HCT116 (cell line): ENCODE data around the gene LPO. TPM values are rescaled to one million over a fixed set of nuclear protein-coding genes. Genes with fewer than 3 reads are reported as not detected.
A peak's percentile ranks its signal among the peaks of the same experiment; 100 is the strongest.

Experiments
- ATAC-seq: fragments of 200-7000 bp; cut with Tn5 transposase; 2 replicates; pipeline ENCODE4 v1.9.1; 2020; ENCODE audit warnings: mild to moderate bottlenecking, moderate library complexity
- BruUV-seq: library from RNA; stranded (reverse); fragments of 400-500 nt; replicated peaks from 2 replicates; lab custom pipeline; 2021; lab: Mats Ljungman, UMichigan
- CTCF ChIA-PET: fragments of 300-600 bp; sonication (Branson Sonifier 250); formaldehyde crosslinking; loops from one replicate; lab custom pipeline; 2021; ENCODE audit warnings: antibody characterized with exemption; lab: Charles Lee
- POLR2A ChIA-PET: fragments of 300-600, 350-600 bp; sonication (Branson Sonifier 250); formaldehyde crosslinking; loops from one replicate; lab custom pipeline; 2021; ENCODE audit warnings: antibody characterized with exemption; lab: Charles Lee
- RAD21 ChIA-PET, 2 experiments: fragments of 300-600 bp; sonication (Branson Sonifier 250); formaldehyde crosslinking; loops; one replicate each; lab custom pipeline; 2023; ENCODE audit warnings: low total read pairs in 2 of 2; ENCODE audit not compliant: uncharacterized antibody in 2 of 2, unreplicated experiment in 2 of 2, low non-redundant PET in 1 of 2; lab: Charles Lee
- DNase-seq: peaks from one replicate; pipeline ENCODE4 v3.0.0-alpha.2; 2010; ENCODE audit warnings: low read depth, low spot score
- H2AFZ ChIP-seq: fragments of 200-600 bp; shearing (Covaris generic), sonication (generic); 2 replicates; pipeline ENCODE4 v1.6.1; 2017; ENCODE audit warnings: low read depth, mixed run types, mixed read lengths, antibody characterized with exemption, low read length; ENCODE audit not compliant: poor library complexity, severe bottlenecking
- H3K27ac ChIP-seq: 2 replicates; pipeline ENCODE4 v1.5.1; 2012; ENCODE audit warnings: low read depth, low read length
- H3K27me3 ChIP-seq: fragments of 200-600 bp; sonication (generic); 2 replicates; pipeline ENCODE4 v1.6.1; 2016; ENCODE audit warnings: mixed run types, low read length, mixed read lengths; ENCODE audit not compliant: insufficient read depth
- H3K36me3 ChIP-seq, 2 experiments: fragments of 200-500 bp in 1 of 2; fragments of 200-600 bp in 1 of 2; sonication (Bioruptor generic) in 1 of 2; sonication (generic) in 1 of 2; 2 replicates each; pipeline versions ENCODE4 v1.5.1 to v1.6.1; 2014 to 2016; ENCODE audit warnings: low read length in 2 of 2, inconsistent platforms in 1 of 2, mixed read lengths in 1 of 2, mixed run types in 1 of 2; ENCODE audit not compliant: insufficient read depth in 2 of 2, control insufficient read depth in 1 of 2
- H3K4me1 ChIP-seq, 2 experiments: fragments of 200-600 bp in 1 of 2; sonication (generic) in 1 of 2; 2 replicates each; pipeline versions ENCODE4 v1.5.1 to v1.6.1; 2012 to 2017; ENCODE audit warnings: low read length in 2 of 2, inconsistent platforms in 1 of 2, mild to moderate bottlenecking in 1 of 2, mixed read lengths in 1 of 2, mixed run types in 1 of 2, moderate library complexity in 1 of 2; ENCODE audit not compliant: insufficient read depth in 2 of 2, control insufficient read depth in 1 of 2
- H3K4me2 ChIP-seq: fragments of 200-600 bp; sonication (generic); 2 replicates; pipeline ENCODE4 v1.6.1; 2017; ENCODE audit warnings: mixed run types, low read length, mixed read lengths
- H3K4me3 ChIP-seq, 2 experiments: fragments of 200-600 bp in 1 of 2; sonication (generic) in 1 of 2; replicated peaks in 1 of 2; 2 replicates each; pipeline ENCODE4 v1.5.1; 2011 to 2016; ENCODE audit warnings: low read length in 2 of 2, control low read depth in 1 of 2, low read depth in 1 of 2, mild to moderate bottlenecking in 1 of 2, mixed read lengths in 1 of 2, mixed run types in 1 of 2
- H3K79me2 ChIP-seq: fragments of 200-600 bp; sonication (generic); 2 replicates; pipeline ENCODE4 v1.6.1; 2017; ENCODE audit warnings: mild to moderate bottlenecking, mixed run types, low read length, moderate library complexity, mixed read lengths; ENCODE audit not compliant: insufficient read depth
- H3K9ac ChIP-seq: fragments of 200-600 bp; sonication (generic); 2 replicates; pipeline ENCODE4 v1.6.1; 2016; ENCODE audit warnings: low read length, mixed read lengths
- H3K9me2 ChIP-seq: fragments of 200-600 bp; sonication (generic), shearing (Covaris generic); 2 replicates; pipeline ENCODE4 v1.6.1; 2017; ENCODE audit warnings: mixed run types, mild to moderate bottlenecking, moderate library complexity; ENCODE audit not compliant: insufficient read depth
- H3K9me3 ChIP-seq, 2 experiments: fragments of 200-500 bp in 1 of 2; fragments of 200-600 bp in 1 of 2; sonication (Bioruptor generic) in 1 of 2; sonication (generic) in 1 of 2; 2 replicates each; pipeline ENCODE4 v1.6.1; 2014 to 2017; ENCODE audit warnings: low read length in 2 of 2, mixed read lengths in 2 of 2, inconsistent platforms in 1 of 2, low read depth in 1 of 2, mild to moderate bottlenecking in 1 of 2, mixed run types in 1 of 2, moderate library complexity in 1 of 2; ENCODE audit not compliant: control insufficient read depth in 1 of 2, insufficient read depth in 1 of 2
- H4K20me1 ChIP-seq: fragments of 200-600 bp; sonication (generic), shearing (Covaris generic); 2 replicates; pipeline ENCODE4 v1.6.1; 2017; ENCODE audit warnings: mixed run types, mild to moderate bottlenecking, moderate library complexity; ENCODE audit not compliant: insufficient read depth
- CTCF ChIP-seq, 3 experiments: fragments of 200-600 bp in 1 of 3; sonication (generic) in 1 of 3; IDR thresholded peaks in 2 of 3; conservative IDR thresholded peaks in 1 of 3; 2 replicates each; pipeline ENCODE4 v1.5.1; 2012 to 2017; ENCODE audit warnings: low read depth in 2 of 3, low read length in 2 of 3, antibody characterized with exemption in 1 of 3, borderline replicate concordance in 1 of 3, control low read depth in 1 of 3, mild to moderate bottlenecking in 1 of 3, mixed read lengths in 1 of 3, mixed run types in 1 of 3, moderate library complexity in 1 of 3; ENCODE audit not compliant: insufficient read depth in 1 of 3
- EZH2phosphoT487 ChIP-seq: fragments of 200-600 bp; IDR thresholded peaks from 2 replicates; pipeline ENCODE4 v1.6.1; 2018; ENCODE audit warnings: antibody characterized with exemption, borderline replicate concordance
- JUND ChIP-seq: IDR thresholded peaks from 2 replicates; pipeline ENCODE4 v1.6.1; 2012
- MAX ChIP-seq: IDR thresholded peaks from 2 replicates; pipeline ENCODE4 v1.6.1; 2012
- RAD21 ChIP-seq: IDR thresholded peaks from 2 replicates; pipeline ENCODE4 v1.6.1; 2012; ENCODE audit warnings: low read depth, mild to moderate bottlenecking
- ZBTB33 ChIP-seq: IDR thresholded peaks from 2 replicates; pipeline ENCODE4 v1.6.1; 2011; ENCODE audit warnings: mild to moderate bottlenecking, low read length, moderate library complexity; ENCODE audit not compliant: insufficient replicate concordance; ENCODE audit errors: extremely low read depth
- ZFX ChIP-seq: fragments of 450-650 bp; IDR thresholded peaks from 2 replicates; pipeline ENCODE4 v1.6.1; 2017
- intact Hi-C: fragments of 100-400 bp; cut with micrococcal nuclease; formaldehyde crosslinking; loops from 2 replicates; pipeline ENCODE4 v1.10.0; 2022
- total RNA-seq: library from RNA; stranded (reverse); gene quantifications from one replicate; pipeline ENCODE4 v1.2.1, GENCODE V29; 2021; ENCODE audit not compliant: unreplicated experiment

The LPO gene
- total RNA-seq, 1 experiment from 2014 or later = not detected

- POLR2A ChIA-PET = interaction anchor here (0.7 kb wide), 1 partner anchor 354 kb away, joined by 3 read pairs; no protein-coding TSS in a partner anchor
- no TSS peak for BruUV-seq
- no peak overlapping the region for H3K27ac ChIP-seq
- no peak overlapping the region for H2AFZ ChIP-seq
- intact Hi-C loops = loop anchor here (1.0 kb wide), 1 partner anchor 170 kb away; no protein-coding TSS in a partner anchor
- no peaks in the 10 kb centered on the region for H3K9me3 ChIP-seq
- H3K27me3 ChIP-seq = no peaks in the 10 kb centered on the region
- H3K4me3 ChIP-seq = no peak overlapping the region
- DNase-seq (peak; percentile 18), ATAC-seq (peak; percentile 74)
- no peaks in the 10 kb centered on the region for H4K20me1 ChIP-seq
- H3K9me2 ChIP-seq = no peaks in the 10 kb centered on the region
- H3K4me1 ChIP-seq = peaks cover 0 to 3% of the 10 kb centered on the region in 2 experiments; a peak in 1 of 4 replicates
- no peaks in the 10 kb centered on the region for H3K79me2 ChIP-seq
- no peaks in the 10 kb centered on the region for H3K36me3 ChIP-seq
- TF ChIP-seq ZFX = no peak
- no peak for TF ChIP-seq MAX
- no peak for TF ChIP-seq ZBTB33
- TF ChIP-seq JUND = no peak
- TF ChIP-seq EZH2phosphoT487 = no peak
- peak; percentile 73 to 80 (median 74); a peak in 5 of 6 replicates for TF ChIP-seq CTCF (IDR thresholded peaks at IDR 0.05 in 2 of 3, conservative IDR thresholded peaks at IDR 0.05 in 1 of 3; ENCODE audit: borderline replicate concordance in 1 of 3, insufficient read depth in 1 of 3, low read depth in 2 of 3, low read length in 2 of 3)
- peak; percentile 80 for TF ChIP-seq RAD21
- RAD21 ChIA-PET = no interaction called here
- no peak overlapping the region for H3K9ac ChIP-seq
- H3K4me2 ChIP-seq = no peak overlapping the region
- CTCF ChIA-PET = interaction anchor here (0.9 kb wide), 1 partner anchor 27 kb away, joined by 3 read pairs; no protein-coding TSS in a partner anchor
Observed at GRCh38 chr17:58277107-58277801, 38.9 kb downstream of the LPO start.
